GM12878 (cell line): Measurements from ENCODE around the gene NIN. TPM values are rescaled to one million over a fixed set of nuclear protein-coding genes. Genes with fewer than 3 reads are reported as not detected.

Source experiments
- ATAC-seq: fragments of 200-7000 bp; cut with Tn5 transposase; 3 replicates; pipeline ENCODE4 v1.9.1; 2020; ENCODE audit warnings: mild to moderate bottlenecking, moderate library complexity
- BruUV-seq: library from RNA; stranded (reverse); fragments of 400-500 nt; replicated peaks from 2 replicates; lab custom pipeline; 2021; lab: Mats Ljungman, UMichigan
- CTCF ChIA-PET: fragments of 300-600 bp; sonication (Branson Sonifier 250); formaldehyde crosslinking; extraction: SDS; loops from one replicate; lab custom pipeline; 2021; ENCODE audit warnings: inconsistent platforms; lab: Yijun Ruan, JAX
- POLR2A ChIA-PET: fragments of 350-600 bp; formaldehyde crosslinking; extraction: SDS; loops from one replicate; lab custom pipeline; 2021; ENCODE audit warnings: inconsistent platforms; lab: Charles Lee
- RAD21 ChIA-PET: fragments of 300-600 bp; sonication (Branson Sonifier 250); formaldehyde crosslinking; loops from one replicate; lab custom pipeline; 2023; ENCODE audit warnings: antibody characterized with exemption; ENCODE audit not compliant: unreplicated experiment; lab: Charles Lee
- SMC1A ChIA-PET: fragments of 300-600 bp; sonication (Branson Sonifier 250); formaldehyde crosslinking; loops from one replicate; lab custom pipeline; 2023; ENCODE audit not compliant: unreplicated experiment, uncharacterized antibody; lab: Charles Lee
- DNase-seq: peaks from one replicate; pipeline ENCODE4 v3.0.0-alpha.2; 2011; ENCODE audit warnings: low read depth, low spot score
- FAIRE-seq: peaks from 3 replicates; lab custom pipeline; 2011; peaks lifted over from hg19 to GRCh38; lab: Jason Lieb, UNC
- H2AFZ ChIP-seq: 2 replicates; pipeline ENCODE4 v1.6.0; 2011; ENCODE audit warnings: low read depth, low read length, control low read depth; ENCODE audit not compliant: control insufficient read depth
- H3K27ac ChIP-seq: 2 replicates; pipeline ENCODE4 v1.5.1; 2011; ENCODE audit warnings: control low read depth; ENCODE audit not compliant: control insufficient read depth, insufficient read depth
- H3K27me3 ChIP-seq, 2 experiments: replicated peaks in 1 of 2; 2 replicates each; pipeline versions ENCODE4 v1.6.0 to v1.6.1; 2011; ENCODE audit warnings: low read length in 1 of 2; ENCODE audit not compliant: control insufficient read depth in 2 of 2, insufficient read depth in 2 of 2
- H3K36me3 ChIP-seq, 2 experiments: 2 replicates each; pipeline ENCODE4 v1.5.1; 2011; ENCODE audit warnings: low read length in 1 of 2; ENCODE audit not compliant: control insufficient read depth in 2 of 2, insufficient read depth in 2 of 2
- H3K4me1 ChIP-seq: 2 replicates; pipeline ENCODE4 v1.6.1; 2011; ENCODE audit warnings: mild to moderate bottlenecking, low read length, moderate library complexity, mixed read lengths; ENCODE audit not compliant: control insufficient read depth, insufficient read depth
- H3K4me2 ChIP-seq: 2 replicates; pipeline ENCODE4 v1.6.0; 2011; ENCODE audit warnings: control low read depth; ENCODE audit not compliant: control insufficient read depth, insufficient read depth
- H3K4me3 ChIP-seq: fragments of 200-600 bp; sonication (generic); 2 replicates; pipeline ENCODE4 v1.5.1; 2016
- H3K79me2 ChIP-seq: 2 replicates; pipeline ENCODE4 v1.6.0; 2011; ENCODE audit warnings: low read length; ENCODE audit not compliant: control insufficient read depth, insufficient read depth
- H3K9ac ChIP-seq: 2 replicates; pipeline ENCODE4 v1.8.0; 2011; ENCODE audit warnings: low read length, control low read depth, mixed read lengths; ENCODE audit not compliant: control insufficient read depth, insufficient read depth
- H3K9me3 ChIP-seq: replicated peaks from 3 replicates; pipeline ENCODE4 v1.5.1; 2011; ENCODE audit warnings: mild to moderate bottlenecking, low read length; ENCODE audit not compliant: control insufficient read depth, insufficient read depth
- H4K20me1 ChIP-seq: 2 replicates; pipeline ENCODE4 v1.6.0; 2011; ENCODE audit not compliant: control insufficient read depth, insufficient read depth
- CBX3 ChIP-seq: fragments of 200-600 bp; sonication (generic); IDR thresholded peaks from 2 replicates; pipeline ENCODE4 v1.6.1; 2016; ENCODE audit warnings: low read depth, borderline replicate concordance
- CEBPB ChIP-seq, 2 experiments: fragments of 150-350 bp in 1 of 2; IDR thresholded peaks; 2 replicates each; pipeline ENCODE4 v1.6.1; 2012 to 2014; ENCODE audit warnings: low read depth in 2 of 2, low read length in 2 of 2, borderline replicate concordance in 1 of 2, inconsistent platforms in 1 of 2
- CHD4 ChIP-seq: fragments of 200-600 bp; sonication (generic); IDR thresholded peaks from 2 replicates; pipeline ENCODE4 v1.6.1; 2016; ENCODE audit warnings: mild to moderate bottlenecking
- MEF2A ChIP-seq: IDR thresholded peaks from 2 replicates; pipeline ENCODE4 v1.6.1; 2011; ENCODE audit warnings: low read depth, mild to moderate bottlenecking, low read length, moderate library complexity; ENCODE audit not compliant: insufficient read depth
- NFIC ChIP-seq: IDR thresholded peaks from 2 replicates; pipeline ENCODE4 v1.6.1; 2012; ENCODE audit warnings: low read depth, mild to moderate bottlenecking, inconsistent platforms, low read length, moderate library complexity
- NFXL1 ChIP-seq: fragments of 450-650 bp; IDR thresholded peaks from 2 replicates; pipeline ENCODE4 v1.6.1; 2017; ENCODE audit warnings: antibody characterized with exemption, mild to moderate bottlenecking, borderline replicate concordance
- RCOR1 ChIP-seq: conservative IDR thresholded peaks from 2 replicates; pipeline ENCODE4 v1.6.1; 2012; ENCODE audit warnings: low read depth, low read length, improper control_type of control experiment
- RUNX3 ChIP-seq: IDR thresholded peaks from 2 replicates; pipeline ENCODE4 v1.6.1; 2012; ENCODE audit warnings: low read length, inconsistent platforms
- SMC3 ChIP-seq: IDR thresholded peaks from 2 replicates; pipeline ENCODE4 v1.6.1; 2011; ENCODE audit warnings: low read length, improper control_type of control experiment, borderline replicate concordance
- TARDBP ChIP-seq: IDR thresholded peaks from 2 replicates; pipeline ENCODE4 v1.6.1; 2016; ENCODE audit warnings: borderline replicate concordance
- ZNF274 ChIP-seq: IDR thresholded peaks from one replicate; pipeline ENCODE4 v1.8.0; 2011; ENCODE audit not compliant: insufficient read length, insufficient read depth
- WGBS: methylation state at CpG from one replicate; pipeline ENCODE4 v1.1.6; 2016; ENCODE audit warnings: low lambda C conversion rate; ENCODE audit not compliant: insufficient replicate concordance, insufficient coverage; ENCODE audit errors: missing lambda C conversion rate; 5-methylcytosine and 5-hydroxymethylcytosine counted together
- in situ Hi-C: fragments of 300-500 bp; cut with MboI; formaldehyde crosslinking; loops from 9 replicates; pipeline ENCODE4 v1.14.3; 2018; ENCODE audit warnings: mixed read lengths
- intact Hi-C: fragments of 100-400 bp; cut with micrococcal nuclease; formaldehyde crosslinking; loops from one replicate; pipeline ENCODE4 v1.14.2; 2022; ENCODE audit not compliant: unreplicated experiment
- polyA plus RNA-seq, 11 experiments: library from polyadenylated mRNA; depleted of rRNA in 4 of 11; unstranded in 6 of 11; stranded (reverse) in 5 of 11; fragments of >200 nt; fragmentation: Nextera tagmentation in 4 of 11; fragmentation: Illumina TruSeq in 1 of 11; extraction: Ambion mirVana in 4 of 11; extraction: Trizol in 1 of 11; gene quantifications; 1 replicate in 1 of 11; 2 replicates in 10 of 11; pipeline versions ENCODE4 v1.2.1 to v1.2.3, GENCODE V29; 2011 to 2016; ENCODE audit warnings: inconsistent platforms in 2 of 11, missing spikeins in 2 of 11, low read depth in 1 of 11
- total RNA-seq, 4 experiments: library from RNA; depleted of rRNA in 3 of 4; stranded (reverse); fragments of >200 nt in 3 of 4; fragmentation: Illumina TruSeq in 1 of 4; extraction: Trizol in 1 of 4; gene quantifications; 2 replicates each; pipeline versions ENCODE4 v1.2.1 to v1.2.3, GENCODE V29; 2013 to 2021
- TF ChIP-seq, protein P1 (sequence below): IDR thresholded peaks from 2 replicates; pipeline ENCODE4 v1.6.1; 2011; ENCODE audit warnings: low read depth, mild to moderate bottlenecking, low read length, moderate library complexity, borderline replicate concordance; ENCODE audit errors: extremely low read depth
- TF ChIP-seq, protein P2 (sequence below): fragments of 450-650 bp; IDR thresholded peaks from 2 replicates; pipeline ENCODE4 v1.6.1; 2017; ENCODE audit warnings: mild to moderate bottlenecking, moderate library complexity

NIN gene
- total and polyA plus RNA-seq, 10 of the 15 experiments (the other 5 are each of a cell fraction or from before 2014, with no cell fraction given) = 16.2 to 135 (median 70.3) TPM

DNA sequence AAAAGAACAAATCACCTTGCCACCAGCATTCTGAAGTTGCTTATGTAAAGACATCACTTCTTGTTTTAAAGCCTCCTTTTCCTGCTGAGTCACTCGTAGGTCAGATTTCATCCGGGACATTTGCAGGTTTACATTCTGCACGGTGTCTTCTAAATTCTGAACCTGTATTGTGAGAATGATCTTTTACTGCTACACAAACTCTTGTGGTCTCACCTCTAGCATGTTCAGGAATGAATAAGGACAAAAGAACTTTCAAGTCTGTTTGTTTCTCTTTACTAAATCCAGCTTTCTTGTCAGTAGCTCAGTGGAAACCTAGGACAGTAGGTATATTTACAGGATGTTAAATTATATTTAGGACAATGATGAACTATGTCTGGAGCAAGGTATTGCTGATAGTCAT is 89.4 kb downstream of the NIN start:
- ATAC-seq = no peak
- ChIA-PET CTCF (interaction anchor here (1.0 kb wide), 1 partner anchor 27 kb away, joined by 3 read pairs; no protein-coding TSS in a partner anchor), POLR2A (interaction anchor here (1.4 kb wide), 1 partner anchor 34 kb away, joined by 3 read pairs; no protein-coding TSS in a partner anchor), RAD21 (interaction anchor here (3.6 kb wide), 2 partner anchors 21 to 119 kb away, joined by 16 to 24 read pairs; no protein-coding TSS in a partner anchor), SMC1A (interaction anchor here (0.7 to 3.8 kb wide), 9 partner anchors 9 to 118 kb away, joined by 3 to 40 read pairs (median 5); no protein-coding TSS in a partner anchor)
- Histone ChIP-seq H3K4me2 (no peak overlapping the region), H3K4me3 (no peak overlapping the region), H2AFZ (no peak overlapping the region), H3K27me3 (no peaks in the 10 kb centered on the region), H3K4me1 (peaks cover 30% of the 10 kb centered on the region), H3K9ac (no peak overlapping the region), H3K27ac (peak overlapping the region; percentile 54), H3K79me2 (no peaks in the 10 kb centered on the region), H4K20me1 (no peaks in the 10 kb centered on the region), H3K9me3 (no peaks in the 10 kb centered on the region), H3K36me3 (peaks cover 7 to 43% of the 10 kb centered on the region in 2 experiments)
- peak; percentile 49 for FAIRE-seq
- TF ChIP-seq RCOR1 = no peak
- peak; percentile 57; the same call in 1 of the 2 replicates for TF ChIP-seq RUNX3
- in situ Hi-C loops (no loop called here), intact Hi-C loops (no loop called here)
- no peak for DNase-seq
- WGBS = 5% methylated on average over 3 of the region's 3 CpGs
- BruUV-seq = no TSS peak

DNA sequence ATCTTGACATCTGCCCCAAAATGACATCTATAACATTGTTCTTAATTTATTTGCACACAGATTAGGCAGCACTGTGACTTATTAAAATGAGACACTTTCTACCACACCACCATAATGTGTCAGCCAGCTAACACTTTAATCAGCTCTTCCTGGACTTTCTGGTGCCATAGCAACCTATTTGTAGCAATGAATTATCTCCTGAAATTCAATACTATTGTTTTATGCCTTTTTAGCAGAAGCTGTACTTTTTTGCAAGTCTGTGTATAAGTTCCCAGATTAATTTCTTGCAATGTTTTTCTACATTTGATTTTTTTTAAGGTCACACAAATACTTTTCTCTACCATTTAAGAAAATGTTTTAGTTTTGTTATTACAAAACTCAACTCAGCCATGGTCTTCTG is 90.1 kb downstream of the NIN start:
- in situ Hi-C loops = no loop called here

More for the DNA sequence above, 90.1 kb downstream of the NIN start:
- BruUV-seq = no TSS peak
- H3K9me3 ChIP-seq = no peaks in the 10 kb centered on the region
- no peak overlapping the region for H3K4me2 ChIP-seq
- H3K4me1 ChIP-seq = peaks cover 35% of the 10 kb centered on the region
- H3K4me3 ChIP-seq = no peak overlapping the region
- ChIA-PET POLR2A (interaction anchor here (1.2 to 1.4 kb wide), 2 partner anchors 35 to 89 kb away, joined by 3 read pairs; no protein-coding TSS in a partner anchor), CTCF (interaction anchor here (1.0 to 2.4 kb wide), 4 partner anchors 26 to 121 kb away, joined by 3 to 10 read pairs (median 6); no protein-coding TSS in a partner anchor), RAD21 (interaction anchor here (0.9 to 3.6 kb wide), 6 partner anchors 10 to 119 kb away, joined by 3 to 24 read pairs (median 4); no protein-coding TSS in a partner anchor)
- H3K9ac ChIP-seq = no peak overlapping the region
- H2AFZ ChIP-seq = no peak overlapping the region
- no peaks in the 10 kb centered on the region for H3K79me2 ChIP-seq
- H3K36me3 ChIP-seq = peaks cover 7 to 41% of the 10 kb centered on the region in 2 experiments
- no peak for DNase-seq
- TF ChIP-seq CBX3 (no peak), ZNF274 (no peak), MEF2A (no peak), NFIC (no peak), SMC3 (no peak), RCOR1 (no peak), NFXL1 (no peak), TARDBP (no peak), CHD4 (no peak), CEBPB (IDR thresholded peaks at IDR 0.05; ENCODE audit: borderline replicate concordance in 1 of 2, low read depth in 2 of 2, low read length in 2 of 2) (no peak)
- TF ChIP-seq, protein P1, sequence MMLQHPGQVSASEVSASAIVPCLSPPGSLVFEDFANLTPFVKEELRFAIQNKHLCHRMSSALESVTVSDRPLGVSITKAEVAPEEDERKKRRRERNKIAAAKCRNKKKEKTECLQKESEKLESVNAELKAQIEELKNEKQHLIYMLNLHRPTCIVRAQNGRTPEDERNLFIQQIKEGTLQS = no peak
- TF ChIP-seq, protein P2, sequence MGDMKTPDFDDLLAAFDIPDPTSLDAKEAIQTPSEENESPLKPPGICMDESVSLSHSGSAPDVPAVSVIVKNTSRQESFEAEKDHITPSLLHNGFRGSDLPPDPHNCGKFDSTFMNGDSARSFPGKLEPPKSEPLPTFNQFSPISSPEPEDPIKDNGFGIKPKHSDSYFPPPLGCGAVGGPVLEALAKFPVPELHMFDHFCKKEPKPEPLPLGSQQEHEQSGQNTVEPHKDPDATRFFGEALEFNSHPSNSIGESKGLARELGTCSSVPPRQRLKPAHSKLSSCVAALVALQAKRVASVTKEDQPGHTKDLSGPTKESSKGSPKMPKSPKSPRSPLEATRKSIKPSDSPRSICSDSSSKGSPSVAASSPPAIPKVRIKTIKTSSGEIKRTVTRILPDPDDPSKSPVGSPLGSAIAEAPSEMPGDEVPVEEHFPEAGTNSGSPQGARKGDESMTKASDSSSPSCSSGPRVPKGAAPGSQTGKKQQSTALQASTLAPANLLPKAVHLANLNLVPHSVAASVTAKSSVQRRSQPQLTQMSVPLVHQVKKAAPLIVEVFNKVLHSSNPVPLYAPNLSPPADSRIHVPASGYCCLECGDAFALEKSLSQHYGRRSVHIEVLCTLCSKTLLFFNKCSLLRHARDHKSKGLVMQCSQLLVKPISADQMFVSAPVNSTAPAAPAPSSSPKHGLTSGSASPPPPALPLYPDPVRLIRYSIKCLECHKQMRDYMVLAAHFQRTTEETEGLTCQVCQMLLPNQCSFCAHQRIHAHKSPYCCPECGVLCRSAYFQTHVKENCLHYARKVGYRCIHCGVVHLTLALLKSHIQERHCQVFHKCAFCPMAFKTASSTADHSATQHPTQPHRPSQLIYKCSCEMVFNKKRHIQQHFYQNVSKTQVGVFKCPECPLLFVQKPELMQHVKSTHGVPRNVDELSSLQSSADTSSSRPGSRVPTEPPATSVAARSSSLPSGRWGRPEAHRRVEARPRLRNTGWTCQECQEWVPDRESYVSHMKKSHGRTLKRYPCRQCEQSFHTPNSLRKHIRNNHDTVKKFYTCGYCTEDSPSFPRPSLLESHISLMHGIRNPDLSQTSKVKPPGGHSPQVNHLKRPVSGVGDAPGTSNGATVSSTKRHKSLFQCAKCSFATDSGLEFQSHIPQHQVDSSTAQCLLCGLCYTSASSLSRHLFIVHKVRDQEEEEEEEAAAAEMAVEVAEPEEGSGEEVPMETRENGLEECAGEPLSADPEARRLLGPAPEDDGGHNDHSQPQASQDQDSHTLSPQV = no peak
- TF ChIP-seq, all 136 proteins: peak for 0
- Histone ChIP-seq H4K20me1 (no peaks in the 10 kb centered on the region), H3K27me3 (no peaks in the 10 kb centered on the region), H3K27ac (peak overlapping the region; percentile 54)
- SMC1A ChIA-PET = interaction anchor here (0.8 to 3.8 kb wide), 15 partner anchors 9 to 119 kb away, joined by 3 to 40 read pairs (median 5); no protein-coding TSS in a partner anchor
- intact Hi-C loops = no loop called here
- no peak for FAIRE-seq
- no peak for ATAC-seq
